CD4-positive, alpha-beta memory T cell (primary cell): ENCODE results near the gene IGSF23. TPM values are rescaled to one million over a fixed set of nuclear protein-coding genes. Genes with fewer than 3 reads are reported as not detected.

Source experiments
- CTCF ChIA-PET: fragments of 350-600 bp; sonication (Branson Sonifier 250); formaldehyde crosslinking; loops from one replicate; lab custom pipeline; 2021; ENCODE audit warnings: inconsistent platforms; ENCODE audit not compliant: partially characterized antibody; lab: Charles Lee
- POLR2A ChIA-PET: fragments of 350-600 bp; sonication (Branson Sonifier 250); formaldehyde crosslinking; loops from one replicate; lab custom pipeline; 2021; ENCODE audit not compliant: partially characterized antibody; lab: Charles Lee
- DNase-seq, 5 donors: peaks; one replicate each; pipeline versions ENCODE4 v3.0.0 to v3.0.0-alpha.2; 2020 to 2022; ENCODE audit warnings: mixed read lengths in 1 of 5
- H3K27ac ChIP-seq: one replicate; pipeline ENCODE4 v1.7.0; 2013; ENCODE audit warnings: low read depth, low read length
- H3K27me3 ChIP-seq: 2 replicates; pipeline ENCODE4 v1.7.0; 2013; ENCODE audit warnings: mild to moderate bottlenecking, low read length, moderate library complexity; ENCODE audit not compliant: insufficient read depth
- H3K36me3 ChIP-seq: 2 replicates; pipeline ENCODE4 v1.7.0; 2013; ENCODE audit warnings: mild to moderate bottlenecking, low read length, moderate library complexity; ENCODE audit not compliant: insufficient read depth
- H3K4me1 ChIP-seq: 2 replicates; pipeline ENCODE4 v1.7.0; 2013; ENCODE audit warnings: mild to moderate bottlenecking, low read length, moderate library complexity; ENCODE audit not compliant: insufficient read depth
- H3K4me3 ChIP-seq, 2 donors: one replicate each; pipeline ENCODE4 v1.7.0; 2013; ENCODE audit warnings: low read length in 2 of 2, mild to moderate bottlenecking in 1 of 2
- H3K9me3 ChIP-seq, 2 donors: one replicate each; pipeline ENCODE4 v1.7.0; 2013; ENCODE audit warnings: low read length in 2 of 2, control low read depth in 1 of 2; ENCODE audit not compliant: control insufficient read depth in 1 of 2
- H3K27ac Mint-ChIP-seq, 7 donors: one replicate each; pipeline ENCODE4 v1.8.0; 2020 to 2021; ENCODE audit warnings: mixed read lengths in 7 of 7, mild to moderate bottlenecking in 6 of 7, inconsistent platforms in 3 of 7, moderate library complexity in 3 of 7
- H3K27me3 Mint-ChIP-seq, 2 donors: one replicate each; pipeline ENCODE4 v1.8.0; 2020 to 2021; ENCODE audit warnings: mixed read lengths in 2 of 2
- H3K36me3 Mint-ChIP-seq, 2 donors: one replicate each; pipeline ENCODE4 v1.8.0; 2020 to 2021; ENCODE audit warnings: mixed read lengths in 2 of 2, inconsistent platforms in 1 of 2, mild to moderate bottlenecking in 1 of 2
- H3K4me1 Mint-ChIP-seq, 4 donors: one replicate each; pipeline ENCODE4 v1.8.0; 2020 to 2021; ENCODE audit warnings: mixed read lengths in 4 of 4, mild to moderate bottlenecking in 1 of 4
- H3K4me3 Mint-ChIP-seq, 8 donors: one replicate each; pipeline ENCODE4 v1.8.0; 2020 to 2021; ENCODE audit warnings: mixed read lengths in 8 of 8, mild to moderate bottlenecking in 7 of 8, moderate library complexity in 6 of 8, inconsistent platforms in 3 of 8
- H3K9me3 Mint-ChIP-seq, 8 donors: one replicate each; pipeline ENCODE4 v1.8.0; 2020 to 2021; ENCODE audit warnings: mixed read lengths in 8 of 8, mild to moderate bottlenecking in 5 of 8, inconsistent platforms in 3 of 8, moderate library complexity in 1 of 8
- intact Hi-C: fragments of 100-400 bp; cut with micrococcal nuclease; formaldehyde crosslinking; loops from one replicate; pipeline ENCODE4 v1.15.1; 2023
- polyA plus RNA-seq, 2 donors: library from polyadenylated mRNA; unstranded; fragments of 300-500 nt; fragmentation: Illumina TruSeq; gene quantifications; one replicate each; pipeline ENCODE4 v1.2.3, GENCODE V29; 2021
- total RNA-seq, 2 experiments: library from RNA; stranded (reverse); gene quantifications; one replicate each; pipeline ENCODE4 v1.2.3, GENCODE V29; 2021

The IGSF23 gene
- total and polyA plus RNA-seq, 4 experiments from 2014 or later: not detected

DNA sequence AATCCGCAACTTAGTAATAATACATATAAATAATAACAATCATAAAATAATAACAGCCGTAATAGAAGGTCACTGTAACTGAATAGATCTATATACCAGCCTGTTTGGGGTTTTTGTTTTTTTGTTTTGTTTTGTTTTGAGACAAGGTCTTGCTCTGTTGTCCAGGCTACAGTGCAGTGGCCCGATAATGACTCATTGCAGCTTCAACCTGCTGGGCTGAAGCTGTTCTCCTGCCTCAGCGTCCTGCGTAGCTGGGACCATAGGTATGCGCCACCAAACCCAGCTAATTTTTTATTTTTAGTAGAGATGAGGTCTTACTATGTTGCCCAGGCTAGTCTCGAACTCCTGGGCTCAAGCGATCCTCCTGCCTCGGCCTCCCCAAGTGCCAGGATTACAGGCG, 950 bp downstream of the IGSF23 start:
- H3K36me3 ChIP-seq: no peaks in the 10 kb centered on the region
- no peaks in the 10 kb centered on the region for H3K9me3 ChIP-seq
- H3K27me3 ChIP-seq: no peaks in the 10 kb centered on the region
- no peaks in the 10 kb centered on the region for H3K4me1 ChIP-seq
- H3K27ac Mint-ChIP-seq: no peak overlapping the region
- no peaks in the 10 kb centered on the region for H3K4me1 Mint-ChIP-seq
- intact Hi-C loops: no loop called here
- peaks cover 2 to 6% of the 10 kb centered on the region in 2 donors for H3K27me3 Mint-ChIP-seq
- H3K4me3 ChIP-seq: no peak overlapping the region
- no peak for DNase-seq
- CTCF ChIA-PET: no interaction called here
- peaks cover 0 to 2% (median 0%) of the 10 kb centered on the region in 8 donors for H3K9me3 Mint-ChIP-seq
- no peak overlapping the region for H3K27ac ChIP-seq
- no peaks in the 10 kb centered on the region for H3K36me3 Mint-ChIP-seq
- H3K4me3 Mint-ChIP-seq: no peak overlapping the region
- POLR2A ChIA-PET: no interaction called here

DNA sequence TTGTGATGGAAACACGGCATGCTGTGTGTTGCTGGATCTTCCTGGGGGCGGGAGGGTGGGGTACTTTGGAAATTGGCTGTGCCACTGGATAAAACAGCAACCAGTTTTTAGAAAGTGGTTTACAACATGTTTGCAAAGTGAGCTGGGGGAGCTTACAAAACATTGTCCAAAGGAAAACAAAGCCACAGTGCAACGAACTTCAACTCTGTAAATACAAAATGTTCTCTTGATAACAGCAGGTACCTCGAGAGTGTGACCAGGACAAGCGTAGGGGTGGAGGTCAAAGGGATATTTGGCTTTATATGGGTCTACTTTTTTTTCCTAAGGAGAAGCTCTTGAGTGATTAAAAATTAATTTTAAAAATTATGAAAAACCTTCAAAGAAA, 2.5 kb downstream of the IGSF23 start:
- no peak overlapping the region for H3K4me3 Mint-ChIP-seq
- Histone ChIP-seq H3K4me1 (no peaks in the 10 kb centered on the region), H3K36me3 (no peaks in the 10 kb centered on the region), H3K27ac (no peak overlapping the region), H3K27me3 (no peaks in the 10 kb centered on the region), H3K9me3 (no peaks in the 10 kb centered on the region), H3K4me3 (no peak overlapping the region)
- intact Hi-C loops: no loop called here
- no peaks in the 10 kb centered on the region for H3K4me1 Mint-ChIP-seq
- peaks cover 0 to 3% of the 10 kb centered on the region in 2 donors for H3K27me3 Mint-ChIP-seq
- DNase-seq: no peak
- ChIA-PET CTCF (interaction anchor here (0.6 kb wide), 1 partner anchor 11 kb away, joined by 3 read pairs; no protein-coding TSS in a partner anchor), POLR2A (no interaction called here)
- peaks cover 0 to 2% (median 0%) of the 10 kb centered on the region in 8 donors for H3K9me3 Mint-ChIP-seq
- no peak overlapping the region for H3K27ac Mint-ChIP-seq
- H3K36me3 Mint-ChIP-seq: no peaks in the 10 kb centered on the region

DNA sequence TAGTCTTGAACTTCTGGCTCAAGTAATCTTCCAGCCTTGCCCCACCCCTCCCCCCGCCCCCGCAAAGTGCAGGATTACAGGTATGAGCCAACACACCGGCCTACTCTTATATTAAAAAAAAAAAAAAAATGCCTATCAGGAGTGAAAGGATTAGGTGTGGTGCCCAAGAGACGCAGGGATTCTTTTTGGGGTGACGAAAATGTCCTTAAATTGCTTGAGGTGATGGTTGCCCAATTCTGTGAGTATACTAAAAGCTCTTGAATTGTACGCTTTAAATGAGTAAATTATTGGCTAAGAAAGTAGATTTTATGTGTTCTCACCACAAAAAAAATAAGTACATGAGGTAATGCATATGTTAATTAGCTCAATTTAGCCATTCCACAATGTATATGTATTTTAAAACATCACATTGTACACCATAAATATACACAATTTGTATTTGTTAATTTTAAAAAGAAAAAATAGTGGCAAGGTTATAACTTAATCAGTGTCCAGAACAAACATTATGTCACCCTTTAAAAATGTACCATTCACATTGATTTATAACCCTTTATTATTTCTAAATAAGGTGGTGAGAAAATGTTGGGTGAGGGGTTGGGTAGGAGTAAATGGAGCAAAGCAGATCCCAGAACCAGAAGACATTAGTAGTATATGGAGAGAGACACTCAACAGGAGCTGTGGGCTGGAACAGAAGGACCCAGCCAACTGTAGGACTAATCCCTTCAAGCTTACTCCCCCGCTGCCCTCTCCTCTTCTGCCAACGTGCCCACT, 3.9 kb downstream of the IGSF23 start:
- no peak for DNase-seq
- no peaks in the 10 kb centered on the region for H3K4me1 Mint-ChIP-seq
- ChIA-PET CTCF (no interaction called here), POLR2A (no interaction called here)
- H3K27me3 Mint-ChIP-seq: peaks cover 0 to 3% of the 10 kb centered on the region in 2 donors
- H3K27ac ChIP-seq: no peak overlapping the region
- no peaks in the 10 kb centered on the region for H3K27me3 ChIP-seq
- no peaks in the 10 kb centered on the region for H3K4me1 ChIP-seq
- H3K4me3 Mint-ChIP-seq: no peak overlapping the region
- H3K36me3 ChIP-seq: no peaks in the 10 kb centered on the region
- H3K4me3 ChIP-seq: no peak overlapping the region
- H3K36me3 Mint-ChIP-seq: no peaks in the 10 kb centered on the region
- H3K9me3 Mint-ChIP-seq: peaks cover 0 to 2% (median 0%) of the 10 kb centered on the region in 8 donors
- no peak overlapping the region for H3K27ac Mint-ChIP-seq
- intact Hi-C loops: no loop called here
- H3K9me3 ChIP-seq: no peaks in the 10 kb centered on the region

DNA sequence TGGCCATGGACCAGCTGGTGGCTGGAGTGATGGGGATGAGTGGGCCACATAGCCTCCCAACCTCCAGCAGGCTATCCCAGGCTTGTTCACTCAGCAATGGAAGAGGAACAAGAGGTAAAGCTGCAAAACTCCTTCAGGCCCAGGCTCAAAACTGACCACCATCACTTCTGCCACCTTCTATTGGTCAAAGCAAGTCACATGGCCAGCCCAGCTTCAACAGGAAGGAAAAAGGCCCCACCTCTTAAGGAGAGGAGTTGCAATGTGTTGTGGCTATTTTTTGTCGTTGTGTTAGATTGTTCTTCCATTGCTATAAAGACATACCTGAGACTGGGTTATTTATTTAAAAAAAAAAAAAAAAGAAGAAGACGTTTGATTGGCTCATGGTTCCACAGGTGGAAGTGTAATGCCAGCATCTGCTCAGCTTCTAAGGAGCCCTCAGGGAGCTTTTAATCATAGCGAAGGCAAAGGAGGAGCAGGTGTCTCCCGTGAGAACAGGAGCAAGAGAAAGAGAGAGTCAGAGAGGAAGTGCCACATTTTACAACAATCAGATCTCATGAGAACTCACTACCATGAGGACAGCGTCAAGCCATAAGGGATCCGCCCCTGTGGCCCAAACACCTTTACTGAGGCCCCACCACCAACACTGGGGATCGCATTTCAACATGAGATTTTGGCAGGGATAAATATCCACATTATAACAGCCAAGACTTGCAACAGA, 5.4 kb downstream of the IGSF23 start:
- Mint-ChIP-seq H3K27ac (no peak overlapping the region), H3K9me3 (peaks cover 0 to 3% (median 0%) of the 10 kb centered on the region in 8 donors), H3K4me3 (no peak overlapping the region), H3K36me3 (no peaks in the 10 kb centered on the region), H3K4me1 (no peaks in the 10 kb centered on the region), H3K27me3 (peaks cover 0 to 3% of the 10 kb centered on the region in 2 donors)
- no peaks in the 10 kb centered on the region for H3K27me3 ChIP-seq
- no peaks in the 10 kb centered on the region for H3K4me1 ChIP-seq
- no peak overlapping the region for H3K4me3 ChIP-seq
- no peak overlapping the region for H3K27ac ChIP-seq
- intact Hi-C loops: no loop called here
- H3K9me3 ChIP-seq: no peaks in the 10 kb centered on the region
- no peaks in the 10 kb centered on the region for H3K36me3 ChIP-seq
- DNase-seq: no peak
- ChIA-PET CTCF (no interaction called here), POLR2A (no interaction called here)

DNA sequence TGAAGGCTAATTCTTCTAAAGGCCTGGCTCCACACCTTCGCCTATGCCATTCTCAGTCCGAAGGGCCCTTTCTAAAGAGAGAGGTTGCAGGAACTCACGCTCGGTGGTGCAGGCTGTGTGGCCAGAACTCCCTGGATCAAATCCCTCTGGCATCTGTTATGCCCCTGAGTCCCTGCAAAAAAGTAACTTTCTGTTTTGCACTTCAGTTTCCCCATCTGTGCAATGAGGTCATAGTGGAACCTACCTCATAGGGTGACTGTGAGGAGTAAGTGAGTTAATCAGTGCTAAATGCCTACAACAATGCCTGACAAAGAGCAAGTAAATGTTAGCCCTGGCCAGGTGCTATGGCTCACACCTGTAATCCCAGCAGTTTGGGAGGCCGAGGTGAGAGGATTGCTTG, 7.3 kb downstream of the IGSF23 start:
- ChIA-PET POLR2A (no interaction called here), CTCF (no interaction called here)
- no peak overlapping the region for H3K4me3 Mint-ChIP-seq
- H3K4me1 Mint-ChIP-seq: no peaks in the 10 kb centered on the region
- Histone ChIP-seq H3K4me3 (no peak overlapping the region), H3K4me1 (no peaks in the 10 kb centered on the region), H3K27ac (no peak overlapping the region), H3K27me3 (no peaks in the 10 kb centered on the region), H3K9me3 (no peaks in the 10 kb centered on the region), H3K36me3 (no peaks in the 10 kb centered on the region)
- no peak for DNase-seq
- no peak overlapping the region for H3K27ac Mint-ChIP-seq
- H3K9me3 Mint-ChIP-seq: peaks cover 0 to 5% (median 0%) of the 10 kb centered on the region in 8 donors
- intact Hi-C loops: no loop called here
- no peaks in the 10 kb centered on the region for H3K36me3 Mint-ChIP-seq
- H3K27me3 Mint-ChIP-seq: peaks cover 0 to 6% of the 10 kb centered on the region in 2 donors

DNA sequence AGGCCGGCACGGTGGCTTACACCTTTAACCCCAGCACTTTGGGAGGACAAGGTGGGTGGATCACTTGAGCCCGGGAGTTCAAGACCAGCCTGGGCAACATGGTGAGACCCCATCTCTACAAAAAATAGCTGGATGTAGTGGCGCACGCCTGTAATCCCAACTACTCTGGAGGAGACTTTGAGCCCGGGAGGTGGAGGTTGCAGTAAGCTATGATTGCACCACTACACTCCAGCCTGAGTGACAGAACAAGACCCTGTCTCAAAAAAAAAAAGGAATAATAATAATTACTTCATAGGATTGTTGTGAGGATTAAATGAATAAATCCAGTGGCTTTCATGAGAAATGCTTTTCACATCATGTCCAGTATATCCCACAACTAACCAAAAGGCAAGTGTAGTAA, 8.0 kb downstream of the IGSF23 start:
- Histone ChIP-seq H3K4me3 (no peak overlapping the region), H3K9me3 (no peaks in the 10 kb centered on the region), H3K27ac (no peak overlapping the region), H3K27me3 (no peaks in the 10 kb centered on the region), H3K36me3 (no peaks in the 10 kb centered on the region), H3K4me1 (no peaks in the 10 kb centered on the region)
- ChIA-PET POLR2A (no interaction called here), CTCF (no interaction called here)
- Mint-ChIP-seq H3K4me1 (no peaks in the 10 kb centered on the region), H3K27ac (no peak overlapping the region), H3K36me3 (no peaks in the 10 kb centered on the region), H3K4me3 (no peak overlapping the region), H3K27me3 (peaks cover 2 to 6% of the 10 kb centered on the region in 2 donors), H3K9me3 (peaks cover 0 to 5% (median 0%) of the 10 kb centered on the region in 8 donors)
- intact Hi-C loops: no loop called here
- no peak for DNase-seq

DNA sequence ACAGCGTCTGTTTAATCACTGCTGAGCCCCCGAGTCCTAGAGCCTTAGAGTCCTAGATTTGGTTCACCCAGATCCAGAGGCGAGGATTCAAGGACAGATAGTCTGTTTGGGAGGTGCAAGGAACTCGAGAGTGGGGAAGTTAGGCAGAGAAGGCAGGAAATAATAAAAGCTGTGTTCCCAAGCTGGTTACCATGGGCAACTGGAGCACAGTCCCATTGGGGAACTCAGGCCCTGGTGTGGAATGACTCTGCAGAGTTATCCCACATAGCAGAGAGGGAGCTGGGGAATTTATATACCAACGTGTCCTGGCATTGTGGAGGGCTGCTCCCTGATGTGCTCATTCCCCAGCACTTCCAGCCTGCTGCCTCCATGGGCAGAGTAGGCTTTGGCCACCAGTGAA, 9.7 kb downstream of the IGSF23 start:
- no peaks in the 10 kb centered on the region for H3K4me1 ChIP-seq
- H3K27me3 Mint-ChIP-seq: peaks cover 4 to 10% of the 10 kb centered on the region in 2 donors
- intact Hi-C loops: no loop called here
- no peak overlapping the region for H3K4me3 Mint-ChIP-seq
- no peaks in the 10 kb centered on the region for H3K9me3 ChIP-seq
- ChIA-PET POLR2A (no interaction called here), CTCF (no interaction called here)
- no peak overlapping the region for H3K4me3 ChIP-seq
- no peak overlapping the region for H3K27ac Mint-ChIP-seq
- no peaks in the 10 kb centered on the region for H3K36me3 ChIP-seq
- peaks cover 0 to 5% (median 1%) of the 10 kb centered on the region in 8 donors for H3K9me3 Mint-ChIP-seq
- no peak overlapping the region for H3K27ac ChIP-seq
- no peak for DNase-seq
- no peaks in the 10 kb centered on the region for H3K4me1 Mint-ChIP-seq
- no peaks in the 10 kb centered on the region for H3K27me3 ChIP-seq
- H3K36me3 Mint-ChIP-seq: no peaks in the 10 kb centered on the region
